ENCODE data around the gene PCDHGA5.

DNA sequence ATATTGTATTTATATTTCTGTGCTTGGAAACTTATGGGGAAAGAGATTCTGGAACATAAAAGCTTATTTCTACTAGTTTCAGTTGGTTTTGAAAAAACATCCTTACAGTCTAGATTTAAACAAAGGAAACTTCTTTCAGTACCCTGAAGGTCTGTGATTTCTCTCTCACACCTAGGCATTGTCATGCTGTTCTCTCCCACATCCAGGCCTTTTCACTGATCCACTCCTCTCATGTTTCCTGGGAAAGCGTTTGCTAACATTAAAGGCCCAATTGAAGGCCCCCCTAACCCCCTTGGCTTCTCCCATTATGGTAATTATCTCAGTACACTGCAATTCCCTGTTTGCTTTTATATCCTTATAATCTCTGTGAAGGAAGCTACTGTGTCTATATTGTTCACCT lies 21.2 kb upstream of the PCDHGA5 start:
- TF ChIP-seq, protein P1, sequence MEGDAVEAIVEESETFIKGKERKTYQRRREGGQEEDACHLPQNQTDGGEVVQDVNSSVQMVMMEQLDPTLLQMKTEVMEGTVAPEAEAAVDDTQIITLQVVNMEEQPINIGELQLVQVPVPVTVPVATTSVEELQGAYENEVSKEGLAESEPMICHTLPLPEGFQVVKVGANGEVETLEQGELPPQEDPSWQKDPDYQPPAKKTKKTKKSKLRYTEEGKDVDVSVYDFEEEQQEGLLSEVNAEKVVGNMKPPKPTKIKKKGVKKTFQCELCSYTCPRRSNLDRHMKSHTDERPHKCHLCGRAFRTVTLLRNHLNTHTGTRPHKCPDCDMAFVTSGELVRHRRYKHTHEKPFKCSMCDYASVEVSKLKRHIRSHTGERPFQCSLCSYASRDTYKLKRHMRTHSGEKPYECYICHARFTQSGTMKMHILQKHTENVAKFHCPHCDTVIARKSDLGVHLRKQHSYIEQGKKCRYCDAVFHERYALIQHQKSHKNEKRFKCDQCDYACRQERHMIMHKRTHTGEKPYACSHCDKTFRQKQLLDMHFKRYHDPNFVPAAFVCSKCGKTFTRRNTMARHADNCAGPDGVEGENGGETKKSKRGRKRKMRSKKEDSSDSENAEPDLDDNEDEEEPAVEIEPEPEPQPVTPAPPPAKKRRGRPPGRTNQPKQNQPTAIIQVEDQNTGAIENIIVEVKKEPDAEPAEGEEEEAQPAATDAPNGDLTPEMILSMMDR (optimal IDR thresholded peaks at IDR 0.05 in 1 of 3, IDR thresholded peaks at IDR 0.05 in 1 of 3, conservative IDR thresholded peaks at IDR 0.05 in 1 of 3; ENCODE audit: extremely low read depth in 1 of 3, insufficient read depth in 2 of 3, low read length in 3 of 3): no peak
- TF ChIP-seq EZH2 (IDR thresholded peaks at IDR 0.05; ENCODE audit: low read length): no peak

All from keratinocyte (primary cell).